Stomach (tissue), 9 donors: ENCODE results near the gene SCN9A. TPM values are rescaled to one million over a fixed set of nuclear protein-coding genes. Genes with fewer than 3 reads are reported as not detected.

ENCODE experiments used
- DNase-seq, 2 donors: peaks; one replicate each; pipeline versions ENCODE4 v3.0.0 to v3.0.0-alpha.2; 2013 to 2019
- H3K27ac ChIP-seq, 5 donors: fragments of 200-600 bp in 4 of 5; sonication (generic) in 4 of 5; one replicate each; pipeline ENCODE4 v1.5.1; 2013 to 2019; ENCODE audit warnings: mild to moderate bottlenecking in 1 of 5, moderate library complexity in 1 of 5
- H3K27me3 ChIP-seq, 3 donors: fragments of 200-600 bp; sonication (generic); one replicate each; pipeline ENCODE4 v1.5.1; 2017 to 2019; ENCODE audit warnings: mixed run types in 1 of 3
- H3K36me3 ChIP-seq, 4 donors: fragments of 200-600 bp; sonication (generic); 1 replicate in 3 of 4; 2 replicates in 1 of 4; pipeline ENCODE4 v1.5.1; 2016 to 2019
- H3K4me1 ChIP-seq, 4 donors: fragments of 200-600 bp; sonication (generic); one replicate each; pipeline ENCODE4 v1.5.1; 2016 to 2019
- H3K4me3 ChIP-seq, 4 donors: fragments of 200-600 bp; sonication (generic) in 3 of 4; one replicate each; pipeline ENCODE4 v1.5.1; 2016 to 2019; ENCODE audit warnings: mild to moderate bottlenecking in 1 of 4
- H3K9me3 ChIP-seq, 4 donors: fragments of 200-600 bp; sonication (generic); one replicate each; pipeline ENCODE4 v1.5.1; 2016 to 2019
- CTCF ChIP-seq, 7 experiments: fragments of 450-650 bp in 4 of 7; fragments of 200-600 bp in 3 of 7; sonication (generic) in 3 of 7; IDR thresholded peaks; one replicate each; pipeline ENCODE4 v1.5.1; 2016 to 2019; ENCODE audit warnings: antibody characterized with exemption in 7 of 7, control low read depth in 2 of 7, mild to moderate bottlenecking in 1 of 7
- EP300 ChIP-seq: sonication (generic); formaldehyde crosslinking; IDR thresholded peaks from one replicate; pipeline ENCODE4 v1.6.1; 2017; ENCODE audit warnings: antibody characterized with exemption
- POLR2A ChIP-seq, 4 donors: fragments of 450-650 bp; IDR thresholded peaks; one replicate each; pipeline ENCODE4 v1.6.1; 2016; ENCODE audit warnings: antibody characterized with exemption in 4 of 4, control low read depth in 2 of 4, mild to moderate bottlenecking in 1 of 4, moderate library complexity in 1 of 4
- POLR2AphosphoS5 ChIP-seq, 3 donors: sonication (generic); formaldehyde crosslinking; IDR thresholded peaks; one replicate each; pipeline ENCODE4 v1.6.1; 2016; ENCODE audit warnings: antibody characterized with exemption in 3 of 3
- WGBS, 5 donors: extraction: QIAGEN DNeasy Blood & Tissue Kit in 3 of 5; methylation state at CpG; one replicate each; pipeline versions ENCODE4 v1.1.5 to v1.1.7; 2013 to 2018; 5-methylcytosine and 5-hydroxymethylcytosine counted together
- intact Hi-C: fragments of 100-400 bp; cut with DNase I; formaldehyde crosslinking; loops from one replicate; pipeline ENCODE4 v1.15.1; 2023; ENCODE audit warnings: low total_unique reads
- polyA plus RNA-seq, 3 donors: library from polyadenylated mRNA; stranded (reverse); fragments of 200-250 nt; gene quantifications; one replicate each; pipeline ENCODE4 v1.2.3, GENCODE V29; 2013
- total RNA-seq, 5 donors: library from RNA; depleted of rRNA; stranded (reverse); fragments of >200 nt; gene quantifications; one replicate each; pipeline versions ENCODE4 v1.1.0 to v1.2.3, GENCODE V29; 2014 to 2016
- donor health status: healthy with polysubstance abuse.
- donor health status: Bipolar disorder and iron deficiency.
- donor health status: healthy.

The SCN9A gene
- total and polyA plus RNA-seq, 8 donors, result 0.12 to 24.3 (median 1.1) TPM

GRCh38 chr2:166184789-166185188 is 191.0 kb downstream of the SCN9A start:
- intact Hi-C loops, result no loop called here
- WGBS, 5 donors, result 69 to 83% (median 80%) methylated on average over 3 of the region's 3 CpGs
- H3K4me3 ChIP-seq, result no peak overlapping the region

DNA sequence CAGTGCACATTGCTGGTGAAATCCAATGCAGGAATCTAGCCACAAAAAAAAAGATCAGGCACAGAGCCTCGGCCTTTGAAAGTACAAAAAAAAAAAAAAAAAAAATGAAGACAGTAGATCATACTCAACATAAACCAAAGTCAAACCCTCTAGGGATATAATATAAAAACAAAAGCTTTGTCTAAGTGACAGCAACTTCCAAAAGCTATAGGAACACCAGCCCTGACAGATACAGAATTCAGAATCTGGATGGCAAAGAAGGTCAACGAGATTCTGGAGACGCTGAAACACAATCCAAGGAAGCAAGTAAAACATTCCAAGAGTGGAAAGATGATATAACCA is 194.0 kb downstream of the SCN9A start:
- Histone ChIP-seq H3K36me3 (no peaks in the 10 kb centered on the region), H3K9me3 (no peaks in the 10 kb centered on the region), H3K4me3 (no peak overlapping the region), H3K4me1 (no peaks in the 10 kb centered on the region), H3K27ac (no peak overlapping the region), H3K27me3 (peaks cover 0 to 15% (median 0%) of the 10 kb centered on the region in 3 donors)
- WGBS, 5 donors, result 19 to 30% (median 23%) methylated on average over 3 of the region's 3 CpGs
- no peak for DNase-seq
- intact Hi-C loops, result no loop called here
- TF ChIP-seq EP300 (no peak), CTCF (IDR thresholded peaks at IDR 0.05) (peak in 1 of 7 experiments; percentile 2), POLR2A (IDR thresholded peaks at IDR 0.05) (no peak), POLR2AphosphoS5 (IDR thresholded peaks at IDR 0.05) (no peak)

More at GRCh38 chr2:166184789-166185188, 191.0 kb downstream of the SCN9A start:
- Histone ChIP-seq H3K27me3 (peaks cover 0 to 15% (median 0%) of the 10 kb centered on the region in 3 donors), H3K9me3 (no peaks in the 10 kb centered on the region), H3K36me3 (no peaks in the 10 kb centered on the region), H3K27ac (no peak overlapping the region), H3K4me1 (no peaks in the 10 kb centered on the region)
- DNase-seq, result peak in 1 of 2 donors; percentile 4
- TF ChIP-seq EP300 (no peak), CTCF (IDR thresholded peaks at IDR 0.05) (no peak), POLR2AphosphoS5 (IDR thresholded peaks at IDR 0.05) (no peak), POLR2A (IDR thresholded peaks at IDR 0.05) (no peak)

- no peak overlapping the region for H3K27ac ChIP-seq
- peak; percentile 54 to 70 for DNase-seq
- H3K9me3 ChIP-seq, result no peaks in the 10 kb centered on the region
- H3K4me3 ChIP-seq, result no peak overlapping the region
- TF ChIP-seq POLR2A (IDR thresholded peaks at IDR 0.05) (no peak), CTCF (IDR thresholded peaks at IDR 0.05) (peak in 4 of 7 experiments; percentile 21 to 41 (median 37))
- 53 to 65% (median 59%) methylated on average over 24 of the region's 24 CpGs for WGBS, 5 donors
- H3K27me3 ChIP-seq, result peaks cover 0 to 15% (median 0%) of the 10 kb centered on the region in 3 donors
- no peaks in the 10 kb centered on the region for H3K4me1 ChIP-seq
- no peaks in the 10 kb centered on the region for H3K36me3 ChIP-seq
- intact Hi-C loops, result no loop called here
These were observed 194.6 kb downstream of the SCN9A start for GRCh38 chr2:166180951-166181812.

DNA sequence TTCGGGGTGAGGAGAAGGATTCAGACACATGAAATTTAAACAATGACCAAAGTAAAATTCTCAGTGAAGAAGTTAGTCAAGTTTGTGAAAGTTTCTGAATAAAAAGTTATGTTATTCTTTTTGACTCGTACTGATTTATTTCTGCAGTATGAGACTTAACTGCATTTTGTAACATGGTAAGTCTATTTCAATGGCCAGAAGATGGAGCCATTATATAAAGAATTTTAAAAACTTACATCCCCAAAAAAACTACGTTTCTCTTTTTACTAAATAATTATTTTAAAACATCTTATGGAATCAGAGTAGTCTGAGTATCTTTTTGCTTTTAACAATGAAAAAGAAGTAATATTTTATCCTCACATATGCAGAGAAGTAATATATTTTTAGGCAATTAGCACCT is 196.5 kb downstream of the SCN9A start:
- Histone ChIP-seq H3K27me3 (peaks cover 0 to 15% (median 0%) of the 10 kb centered on the region in 3 donors), H3K9me3 (no peaks in the 10 kb centered on the region), H3K4me3 (no peak overlapping the region), H3K27ac (no peak overlapping the region), H3K36me3 (no peaks in the 10 kb centered on the region), H3K4me1 (no peaks in the 10 kb centered on the region)
- no peak for DNase-seq
- WGBS, 5 donors, result 31 to 43% (median 38%) methylated on average over 3 of the region's 3 CpGs
- intact Hi-C loops, result no loop called here
- TF ChIP-seq CTCF (IDR thresholded peaks at IDR 0.05) (no peak), EP300 (no peak), POLR2A (IDR thresholded peaks at IDR 0.05) (no peak), POLR2AphosphoS5 (IDR thresholded peaks at IDR 0.05) (no peak)
